LNCaP clone FGC (cell line): Measurements from ENCODE around the gene MGAT5B.

Experiments
- DNase-seq: peaks from one replicate; pipeline ENCODE4 v3.0.0-alpha.2; 2011; ENCODE audit warnings: low read depth
- H3K4me3 ChIP-seq: 2 replicates; pipeline ENCODE4 v1.5.1; 2011; ENCODE audit warnings: mild to moderate bottlenecking, low read depth, low read length, control low read depth
- TF ChIP-seq, protein P1 (sequence below): IDR thresholded peaks from 2 replicates; pipeline ENCODE4 v1.5.1; 2012; ENCODE audit warnings: mild to moderate bottlenecking; ENCODE audit not compliant: control insufficient read depth, insufficient read depth; ENCODE audit errors: extremely low read depth

MGAT5B gene

DNA sequence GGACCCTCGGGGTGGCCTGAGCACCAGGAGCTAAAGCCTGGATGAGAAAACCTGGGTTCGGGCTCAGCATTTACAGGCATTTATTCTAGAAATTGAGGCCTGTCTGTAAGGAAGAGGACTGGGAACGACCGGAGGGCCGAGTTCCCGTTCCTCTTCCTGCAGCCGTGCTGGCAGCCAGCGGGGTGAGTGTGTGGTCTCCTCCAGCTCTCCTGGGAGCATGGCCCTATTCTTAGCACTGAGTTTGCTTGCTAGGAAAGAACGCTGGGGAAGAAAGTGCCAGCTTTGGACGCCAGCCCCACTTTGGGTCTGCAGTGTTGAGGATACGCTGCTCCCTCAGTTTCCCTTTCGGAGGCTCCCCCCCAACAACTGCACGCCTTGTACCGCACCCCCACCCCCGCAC lies 49.6 kb downstream of the MGAT5B start:
- TF ChIP-seq, protein P1, sequence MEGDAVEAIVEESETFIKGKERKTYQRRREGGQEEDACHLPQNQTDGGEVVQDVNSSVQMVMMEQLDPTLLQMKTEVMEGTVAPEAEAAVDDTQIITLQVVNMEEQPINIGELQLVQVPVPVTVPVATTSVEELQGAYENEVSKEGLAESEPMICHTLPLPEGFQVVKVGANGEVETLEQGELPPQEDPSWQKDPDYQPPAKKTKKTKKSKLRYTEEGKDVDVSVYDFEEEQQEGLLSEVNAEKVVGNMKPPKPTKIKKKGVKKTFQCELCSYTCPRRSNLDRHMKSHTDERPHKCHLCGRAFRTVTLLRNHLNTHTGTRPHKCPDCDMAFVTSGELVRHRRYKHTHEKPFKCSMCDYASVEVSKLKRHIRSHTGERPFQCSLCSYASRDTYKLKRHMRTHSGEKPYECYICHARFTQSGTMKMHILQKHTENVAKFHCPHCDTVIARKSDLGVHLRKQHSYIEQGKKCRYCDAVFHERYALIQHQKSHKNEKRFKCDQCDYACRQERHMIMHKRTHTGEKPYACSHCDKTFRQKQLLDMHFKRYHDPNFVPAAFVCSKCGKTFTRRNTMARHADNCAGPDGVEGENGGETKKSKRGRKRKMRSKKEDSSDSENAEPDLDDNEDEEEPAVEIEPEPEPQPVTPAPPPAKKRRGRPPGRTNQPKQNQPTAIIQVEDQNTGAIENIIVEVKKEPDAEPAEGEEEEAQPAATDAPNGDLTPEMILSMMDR: no peak
- no peak overlapping the region for H3K4me3 ChIP-seq

DNA sequence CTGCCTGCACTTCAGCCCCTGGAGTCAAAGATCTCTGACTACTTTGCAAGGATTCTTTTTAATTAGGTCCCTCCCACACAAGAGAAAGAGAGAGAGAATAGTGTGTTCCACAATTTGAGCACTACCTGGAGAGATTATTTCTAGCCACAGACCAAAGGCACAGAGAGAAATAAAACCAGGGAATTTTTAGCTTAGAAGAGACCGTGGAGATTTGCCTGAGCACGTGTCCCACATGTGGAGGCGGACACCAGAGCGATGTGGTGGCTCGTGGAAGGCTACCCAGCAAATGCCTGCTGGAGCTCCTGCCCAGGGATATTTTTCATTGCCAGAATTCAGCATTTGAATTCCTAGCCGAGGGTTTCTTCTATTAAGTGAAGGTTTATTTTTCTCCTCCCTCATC lies 50.6 kb downstream of the MGAT5B start:
- TF ChIP-seq, protein P1: no peak
- H3K4me3 ChIP-seq: no peak overlapping the region
- DNase-seq: no peak

More for the DNA sequence above, 49.6 kb downstream of the MGAT5B start:
- DNase-seq: no peak

DNA sequence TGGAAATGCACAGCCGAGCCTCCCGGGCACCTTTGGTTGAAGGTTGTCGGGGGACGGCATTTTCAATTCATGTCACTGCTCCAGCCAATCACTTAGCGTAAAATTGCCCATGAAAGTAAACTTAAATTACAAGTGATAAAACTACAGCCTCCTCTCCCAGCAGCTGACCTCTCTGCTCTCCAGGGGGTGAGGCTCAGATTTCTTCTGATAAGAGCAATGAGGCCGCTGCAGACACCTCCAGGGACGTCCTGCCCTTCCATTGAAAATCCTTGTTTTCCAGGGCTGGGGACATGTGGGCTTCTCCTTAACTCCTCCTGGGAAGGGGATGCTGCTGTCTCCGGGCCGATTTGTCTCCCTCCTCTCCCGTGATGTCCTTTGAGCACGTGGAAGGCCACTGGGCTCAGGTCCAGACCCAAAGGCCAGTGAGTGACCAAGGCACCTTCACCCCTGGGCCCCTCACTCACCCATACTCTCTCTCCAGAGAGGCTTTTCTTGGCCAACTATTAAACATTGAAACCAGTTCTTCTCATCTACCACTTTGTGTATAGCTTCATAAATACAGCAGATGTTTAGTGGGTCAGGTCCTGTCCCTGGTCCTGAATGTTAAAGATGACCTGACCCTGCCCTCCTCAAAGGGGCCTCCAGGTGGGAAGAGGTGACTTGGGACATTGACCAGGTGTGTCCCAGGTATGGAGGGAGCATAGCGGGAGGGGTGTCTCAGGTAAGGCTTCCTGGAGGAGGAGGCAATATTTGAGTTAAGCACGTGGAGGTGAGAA lies 52.3 kb downstream of the MGAT5B start:
- DNase-seq: no peak
- H3K4me3 ChIP-seq: no peak overlapping the region
- TF ChIP-seq, protein P1: no peak

DNA sequence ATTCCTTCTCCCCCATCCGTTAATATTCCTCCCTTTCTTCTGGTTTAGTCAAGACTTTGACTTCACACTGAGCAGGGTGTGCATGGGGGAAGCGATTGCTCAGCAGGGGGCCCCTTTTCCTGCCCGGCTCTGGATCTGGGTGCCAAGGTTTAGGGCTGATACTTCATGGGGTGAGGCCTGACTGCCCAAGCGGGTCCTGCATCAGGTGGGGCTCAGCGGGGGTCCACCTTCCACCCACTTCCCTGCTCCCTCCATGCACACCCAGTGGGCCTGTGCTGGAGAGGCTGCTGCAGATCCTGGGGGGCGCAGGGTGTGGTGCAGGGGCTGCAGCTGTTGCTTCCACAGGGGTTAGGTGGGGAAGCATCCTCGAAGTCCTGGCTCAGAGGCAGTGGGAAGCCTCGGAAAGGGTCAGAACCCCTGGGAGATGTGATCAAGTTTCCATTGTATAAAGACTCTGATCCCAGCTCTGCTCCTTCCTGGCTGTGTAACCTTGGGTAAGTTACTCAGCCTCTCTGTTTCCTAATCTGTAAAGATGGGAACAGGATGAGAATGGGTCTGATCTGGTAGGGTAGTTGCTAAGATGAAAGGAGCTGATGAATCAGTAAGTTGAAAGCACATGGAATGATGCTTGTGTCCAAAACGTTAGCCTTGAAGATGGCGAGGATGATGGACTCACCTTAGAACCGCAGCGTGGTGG lies 53.3 kb downstream of the MGAT5B start:
- no peak overlapping the region for H3K4me3 ChIP-seq
- no peak for DNase-seq
- TF ChIP-seq, protein P1: no peak

DNA sequence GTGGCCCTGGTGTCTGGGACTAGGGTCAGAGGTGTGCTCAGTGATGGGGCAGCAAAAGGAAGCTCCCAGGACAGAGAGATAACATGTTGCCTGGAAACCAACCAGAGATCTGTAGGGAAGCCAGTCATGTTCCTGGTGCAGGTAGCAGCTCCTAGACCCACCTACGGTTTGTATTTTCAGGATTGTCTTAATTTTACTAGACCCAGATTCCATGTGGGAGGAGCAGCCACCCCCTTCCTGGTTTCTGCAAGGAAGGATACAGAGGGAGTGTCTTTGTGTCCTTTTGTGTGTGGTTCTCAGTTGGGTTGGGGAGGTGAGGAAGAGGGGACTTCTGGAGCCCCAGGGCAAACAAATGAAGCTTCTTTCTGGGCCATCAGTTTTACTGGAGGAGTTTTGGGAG lies 53.9 kb downstream of the MGAT5B start:
- TF ChIP-seq, protein P1: no peak
- DNase-seq: no peak
- no peak overlapping the region for H3K4me3 ChIP-seq

DNA sequence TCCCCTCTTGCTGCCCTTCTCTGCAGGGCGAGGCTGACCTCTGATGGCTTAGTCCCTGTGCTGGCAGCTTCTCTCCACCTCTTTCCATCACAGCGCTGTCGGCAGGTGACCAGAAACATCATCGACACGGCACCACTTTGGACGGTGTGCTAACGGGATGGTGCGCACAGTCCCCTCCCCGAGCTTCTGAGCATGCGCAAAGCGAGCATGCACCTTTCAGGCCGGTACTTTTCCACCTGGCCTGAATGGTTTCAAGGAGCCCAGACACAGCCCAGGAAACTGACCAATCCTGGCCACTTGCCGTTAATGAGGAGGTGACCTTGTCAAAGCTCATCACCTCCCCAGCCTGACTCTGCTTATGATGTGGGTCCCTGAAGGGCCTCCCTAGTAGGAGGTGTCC lies 54.8 kb downstream of the MGAT5B start:
- DNase-seq: no peak
- TF ChIP-seq, protein P1: no peak
- H3K4me3 ChIP-seq: no peak overlapping the region
